ENCODE data around the gene TREH. TPM values are rescaled to one million over a fixed set of nuclear protein-coding genes. Genes with fewer than 3 reads are reported as not detected.

The TREH gene
- total and polyA plus RNA-seq, 2 of the 8 experiments (the other 6 are each of a cell fraction or from before 2014, with no cell fraction given): 0.03 TPM; not detected in 1

GRCh38 chr11:118656563-118657165, 22.8 kb downstream of the TREH start:
- Histone ChIP-seq H3K14ac (ENCODE audit: insufficient read length) (no peak overlapping the region), H3K4me2 (ENCODE audit: insufficient read depth in 1 of 2, low read depth in 2 of 2, low read length in 2 of 2) (no peak overlapping the region), H3K36me3 (ENCODE audit: control insufficient read depth in 2 of 4, insufficient read depth in 4 of 4, low read length in 3 of 4) (peaks cover 0 to 26% (median 14%) of the 10 kb centered on the region in 4 experiments; a peak in 5 of 8 replicates), H3K18ac (ENCODE audit: extremely low read depth, low read length) (no peak overlapping the region), H3K27ac (ENCODE audit: low read depth, low read length) (no peak overlapping the region), H4K20me1 (replicated peaks in 1 of 2; ENCODE audit: control insufficient read depth in 1 of 2, insufficient read depth in 2 of 2, low read length in 2 of 2) (peaks cover 2 to 6% of the 10 kb centered on the region in 2 experiments), H4K8ac (ENCODE audit: extremely low read depth, insufficient read depth, low read length) (no peak overlapping the region), H3K4me1 (replicated peaks in 1 of 4; ENCODE audit: control insufficient read depth in 3 of 4, insufficient read depth in 4 of 4, low read length in 3 of 4) (peaks cover 0 to 27% (median 22%) of the 10 kb centered on the region in 4 experiments; a peak in 6 of 7 replicates), H3K9me3 (ENCODE audit: insufficient read depth in 2 of 2, low read depth in 1 of 2, low read length in 1 of 2) (no peaks in the 10 kb centered on the region), H2BK20ac (ENCODE audit: low read length) (no peak overlapping the region), H2BK15ac (ENCODE audit: low read length) (no peak overlapping the region), H2BK120ac (replicated peaks; ENCODE audit: low read depth, low read length) (no peak overlapping the region), H4K91ac (replicated peaks; ENCODE audit: insufficient read length, low read length) (no peak overlapping the region), H3K27me3 (replicated peaks in 1 of 4; ENCODE audit: control insufficient read depth in 3 of 4, extremely low read depth in 1 of 4, insufficient read depth in 3 of 4, low read length in 3 of 4) (no peaks in the 10 kb centered on the region), H3K4ac (replicated peaks; ENCODE audit: insufficient read length, low read depth, low read length) (no peak overlapping the region), H3K4me3 (ENCODE audit: extremely low read depth in 1 of 4, insufficient read depth in 2 of 4, low read depth in 3 of 4, low read length in 4 of 4) (no peak overlapping the region), H3K79me1 (ENCODE audit: low read depth, low read length) (no peaks in the 10 kb centered on the region), H2AFZ (ENCODE audit: low read length) (no peak overlapping the region), H3K9ac (replicated peaks in 1 of 4; ENCODE audit: extremely low read depth in 1 of 4, low read depth in 3 of 4, low read length in 3 of 4) (no peak overlapping the region), H2BK5ac (ENCODE audit: low read depth, low read length) (no peak overlapping the region), H2BK12ac (ENCODE audit: low read depth, low read length) (no peak overlapping the region), H3K23ac (ENCODE audit: insufficient read length) (no peak overlapping the region), H3K56ac (replicated peaks; ENCODE audit: insufficient read length, low read depth, low read length) (no peak overlapping the region), H3K23me2 (ENCODE audit: low read depth, low read length) (no peaks in the 10 kb centered on the region), H2AK5ac (ENCODE audit: low read depth, low read length) (no peak overlapping the region), H4K5ac (ENCODE audit: insufficient read length, low read depth, low read length) (no peak overlapping the region), H3K79me2 (ENCODE audit: control insufficient read depth in 1 of 2, insufficient read depth in 2 of 2, low read length in 2 of 2) (no peaks in the 10 kb centered on the region)
- ChIA-PET CTCF (ENCODE audit: partially characterized antibody) (interaction anchor here (1.1 to 8.5 kb wide), 8 partner anchors 9 to 63 kb away, joined by 3 to 89 read pairs (median 53); partner anchors contain the start of gene PHLDB1), POLR2A (ENCODE audit: partially characterized antibody) (interaction anchor here (0.7 to 16.1 kb wide), 6 partner anchors 9 to 136 kb away, joined by 3 to 271 read pairs (median 4); no protein-coding TSS in a partner anchor)
- DNase-seq (ENCODE audit: low read depth in 1 of 2, low spot score in 2 of 2) (no peak), FAIRE-seq (no peak)
- 94% methylated on average over 5 of the region's 5 CpGs; no CpG with 5 or more reads in 1 of the 2 experiments for WGBS, 2 experiments (ENCODE audit: extremely low coverage in 1 of 2, insufficient coverage in 1 of 2, insufficient read length in 1 of 2, insufficient replicate concordance in 2 of 2, low coverage in 1 of 2, low lambda C conversion rate in 2 of 2, missing lambda C conversion rate in 1 of 2)
- no peak for TF ChIP-seq TCF12 (IDR thresholded peaks at IDR 0.05; ENCODE audit: low read depth, low read length)
- no peak for TF ChIP-seq RAD21 (IDR thresholded peaks at IDR 0.05 in 1 of 2, conservative IDR thresholded peaks at IDR 0.05 in 1 of 2; ENCODE audit: low read depth in 2 of 2, low read length in 2 of 2)
- no peak for TF ChIP-seq CHD2 (IDR thresholded peaks at IDR 0.05; ENCODE audit: low read length)
- TF ChIP-seq EGR1 (IDR thresholded peaks at IDR 0.05; ENCODE audit: borderline replicate concordance, low read depth, low read length): no peak
- no peak for TF ChIP-seq CREB1 (IDR thresholded peaks at IDR 0.05)
- TF ChIP-seq SAP30 (IDR thresholded peaks at IDR 0.05; ENCODE audit: insufficient read depth, insufficient replicate concordance, low read length): no peak
- TF ChIP-seq SUZ12 (IDR thresholded peaks at IDR 0.05; ENCODE audit: low read length): no peak
- TF ChIP-seq JUN (IDR thresholded peaks at IDR 0.05; ENCODE audit: low read depth, low read length): no peak
- TF ChIP-seq SIX5 (IDR thresholded peaks at IDR 0.05; ENCODE audit: low read depth, low read length): no peak
- no peak for TF ChIP-seq HDAC6 (IDR thresholded peaks at IDR 0.05; ENCODE audit: low read depth, low read length)
- no peak for TF ChIP-seq CHD1 (IDR thresholded peaks at IDR 0.05; ENCODE audit: low read depth, low read length)
- TF ChIP-seq GTF2F1 (IDR thresholded peaks at IDR 0.05; ENCODE audit: borderline replicate concordance, low read depth, low read length): no peak
- TF ChIP-seq KDM4A (IDR thresholded peaks at IDR 0.05; ENCODE audit: low read depth, low read length, severe bottlenecking): no peak
